Ishikawa (cell line): Measurements from ENCODE around the gene CD6.

Experiments
- CEBPB ChIP-seq: IDR thresholded peaks from 2 replicates; pipeline ENCODE4 v1.6.1; 2012
- CREB1 ChIP-seq: IDR thresholded peaks from 2 replicates; pipeline ENCODE4 v1.6.1; 2012; ENCODE audit warnings: low read depth
- EGR1 ChIP-seq: IDR thresholded peaks from 2 replicates; pipeline ENCODE4 v1.6.1; 2012
- EP300 ChIP-seq: IDR thresholded peaks from 2 replicates; pipeline ENCODE4 v1.6.1; 2012; ENCODE audit warnings: borderline replicate concordance
- FOXM1 ChIP-seq: IDR thresholded peaks from 2 replicates; pipeline ENCODE4 v1.6.1; 2012; ENCODE audit warnings: low read depth, borderline replicate concordance
- NFIC ChIP-seq: IDR thresholded peaks from 2 replicates; pipeline ENCODE4 v1.6.1; 2012
- RAD21 ChIP-seq: IDR thresholded peaks from 2 replicates; pipeline ENCODE4 v1.6.1; 2012; ENCODE audit warnings: low read depth
- TAF1 ChIP-seq: IDR thresholded peaks from 2 replicates; pipeline ENCODE4 v1.6.1; 2012; ENCODE audit warnings: low read depth, mild to moderate bottlenecking
- TCF12 ChIP-seq: IDR thresholded peaks from 2 replicates; pipeline ENCODE4 v1.6.1; 2012; ENCODE audit warnings: low read depth
- TEAD4 ChIP-seq: IDR thresholded peaks from 2 replicates; pipeline ENCODE4 v1.6.1; 2012
- YY1 ChIP-seq: IDR thresholded peaks from 2 replicates; pipeline ENCODE4 v1.6.1; 2012; ENCODE audit warnings: low read depth
- ZBTB7A ChIP-seq: IDR thresholded peaks from 2 replicates; pipeline ENCODE4 v1.6.1; 2012; ENCODE audit warnings: low read depth
- TF ChIP-seq, protein P1 (sequence below): IDR thresholded peaks from 2 replicates; pipeline ENCODE4 v1.6.1; 2012
- TF ChIP-seq, protein P2 (sequence below): IDR thresholded peaks from 2 replicates; pipeline ENCODE4 v1.6.1; 2012; ENCODE audit warnings: low read depth, mild to moderate bottlenecking
- TF ChIP-seq, protein P3 (sequence below): IDR thresholded peaks from 2 replicates; pipeline ENCODE4 v1.6.1; 2012

The CD6 gene

DNA sequence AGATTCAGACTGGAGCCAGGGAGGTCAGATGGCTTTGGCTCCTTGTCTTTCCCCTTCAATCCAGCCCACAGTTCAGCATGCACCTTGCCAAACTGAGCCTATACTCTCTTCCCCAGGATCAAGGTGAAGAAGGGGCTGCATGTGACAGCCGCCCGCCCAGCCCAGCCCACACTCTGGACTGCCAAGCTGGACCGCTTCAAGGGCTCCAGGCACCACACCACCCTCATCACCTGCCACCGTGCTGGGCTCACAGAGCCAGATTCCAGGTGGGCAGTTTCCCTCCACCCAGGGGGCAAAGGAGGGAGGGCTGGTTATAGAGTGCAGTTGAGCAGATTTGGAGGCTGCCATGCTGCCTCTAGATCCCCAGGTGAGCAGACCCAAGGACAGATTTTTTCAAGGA lies 41.1 kb upstream of the CD6 start:
- TF ChIP-seq TEAD4: no peak

DNA sequence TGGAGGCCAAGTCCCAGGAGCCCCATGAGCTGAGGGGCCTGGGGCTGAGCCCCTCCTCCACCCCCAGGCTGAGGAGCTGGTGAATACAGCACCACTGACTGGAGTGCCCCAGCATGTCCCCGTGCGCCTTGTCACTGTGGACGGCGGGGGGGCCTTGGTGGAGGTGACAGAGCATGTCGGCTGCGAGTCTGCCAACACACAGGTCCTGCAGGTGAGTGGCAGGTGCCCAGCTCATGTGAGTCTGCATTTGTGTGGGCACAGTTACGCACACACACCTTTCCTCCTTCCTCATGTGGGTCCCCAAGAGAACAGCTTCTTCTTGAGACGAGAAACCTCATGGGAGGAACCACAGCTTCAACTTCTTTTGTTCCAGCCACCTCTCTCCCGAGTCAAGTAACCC lies 39.6 kb upstream of the CD6 start:
- no peak for TF ChIP-seq EGR1
- no peak for TF ChIP-seq ZBTB7A
- no peak for TF ChIP-seq CEBPB
- TF ChIP-seq YY1: no peak
- no peak for TF ChIP-seq NFIC
- TF ChIP-seq TEAD4: no peak
- TF ChIP-seq, protein P1, sequence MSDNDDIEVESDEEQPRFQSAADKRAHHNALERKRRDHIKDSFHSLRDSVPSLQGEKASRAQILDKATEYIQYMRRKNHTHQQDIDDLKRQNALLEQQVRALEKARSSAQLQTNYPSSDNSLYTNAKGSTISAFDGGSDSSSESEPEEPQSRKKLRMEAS: no peak
- no peak for TF ChIP-seq FOXM1
- TF ChIP-seq RAD21: no peak
- no peak for TF ChIP-seq TCF12
- TF ChIP-seq TAF1: no peak
- TF ChIP-seq EP300: no peak
- TF ChIP-seq, protein P2, sequence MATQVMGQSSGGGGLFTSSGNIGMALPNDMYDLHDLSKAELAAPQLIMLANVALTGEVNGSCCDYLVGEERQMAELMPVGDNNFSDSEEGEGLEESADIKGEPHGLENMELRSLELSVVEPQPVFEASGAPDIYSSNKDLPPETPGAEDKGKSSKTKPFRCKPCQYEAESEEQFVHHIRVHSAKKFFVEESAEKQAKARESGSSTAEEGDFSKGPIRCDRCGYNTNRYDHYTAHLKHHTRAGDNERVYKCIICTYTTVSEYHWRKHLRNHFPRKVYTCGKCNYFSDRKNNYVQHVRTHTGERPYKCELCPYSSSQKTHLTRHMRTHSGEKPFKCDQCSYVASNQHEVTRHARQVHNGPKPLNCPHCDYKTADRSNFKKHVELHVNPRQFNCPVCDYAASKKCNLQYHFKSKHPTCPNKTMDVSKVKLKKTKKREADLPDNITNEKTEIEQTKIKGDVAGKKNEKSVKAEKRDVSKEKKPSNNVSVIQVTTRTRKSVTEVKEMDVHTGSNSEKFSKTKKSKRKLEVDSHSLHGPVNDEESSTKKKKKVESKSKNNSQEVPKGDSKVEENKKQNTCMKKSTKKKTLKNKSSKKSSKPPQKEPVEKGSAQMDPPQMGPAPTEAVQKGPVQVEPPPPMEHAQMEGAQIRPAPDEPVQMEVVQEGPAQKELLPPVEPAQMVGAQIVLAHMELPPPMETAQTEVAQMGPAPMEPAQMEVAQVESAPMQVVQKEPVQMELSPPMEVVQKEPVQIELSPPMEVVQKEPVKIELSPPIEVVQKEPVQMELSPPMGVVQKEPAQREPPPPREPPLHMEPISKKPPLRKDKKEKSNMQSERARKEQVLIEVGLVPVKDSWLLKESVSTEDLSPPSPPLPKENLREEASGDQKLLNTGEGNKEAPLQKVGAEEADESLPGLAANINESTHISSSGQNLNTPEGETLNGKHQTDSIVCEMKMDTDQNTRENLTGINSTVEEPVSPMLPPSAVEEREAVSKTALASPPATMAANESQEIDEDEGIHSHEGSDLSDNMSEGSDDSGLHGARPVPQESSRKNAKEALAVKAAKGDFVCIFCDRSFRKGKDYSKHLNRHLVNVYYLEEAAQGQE: no peak
- TF ChIP-seq, protein P3, sequence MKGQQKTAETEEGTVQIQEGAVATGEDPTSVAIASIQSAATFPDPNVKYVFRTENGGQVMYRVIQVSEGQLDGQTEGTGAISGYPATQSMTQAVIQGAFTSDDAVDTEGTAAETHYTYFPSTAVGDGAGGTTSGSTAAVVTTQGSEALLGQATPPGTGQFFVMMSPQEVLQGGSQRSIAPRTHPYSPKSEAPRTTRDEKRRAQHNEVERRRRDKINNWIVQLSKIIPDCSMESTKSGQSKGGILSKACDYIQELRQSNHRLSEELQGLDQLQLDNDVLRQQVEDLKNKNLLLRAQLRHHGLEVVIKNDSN: no peak

DNA sequence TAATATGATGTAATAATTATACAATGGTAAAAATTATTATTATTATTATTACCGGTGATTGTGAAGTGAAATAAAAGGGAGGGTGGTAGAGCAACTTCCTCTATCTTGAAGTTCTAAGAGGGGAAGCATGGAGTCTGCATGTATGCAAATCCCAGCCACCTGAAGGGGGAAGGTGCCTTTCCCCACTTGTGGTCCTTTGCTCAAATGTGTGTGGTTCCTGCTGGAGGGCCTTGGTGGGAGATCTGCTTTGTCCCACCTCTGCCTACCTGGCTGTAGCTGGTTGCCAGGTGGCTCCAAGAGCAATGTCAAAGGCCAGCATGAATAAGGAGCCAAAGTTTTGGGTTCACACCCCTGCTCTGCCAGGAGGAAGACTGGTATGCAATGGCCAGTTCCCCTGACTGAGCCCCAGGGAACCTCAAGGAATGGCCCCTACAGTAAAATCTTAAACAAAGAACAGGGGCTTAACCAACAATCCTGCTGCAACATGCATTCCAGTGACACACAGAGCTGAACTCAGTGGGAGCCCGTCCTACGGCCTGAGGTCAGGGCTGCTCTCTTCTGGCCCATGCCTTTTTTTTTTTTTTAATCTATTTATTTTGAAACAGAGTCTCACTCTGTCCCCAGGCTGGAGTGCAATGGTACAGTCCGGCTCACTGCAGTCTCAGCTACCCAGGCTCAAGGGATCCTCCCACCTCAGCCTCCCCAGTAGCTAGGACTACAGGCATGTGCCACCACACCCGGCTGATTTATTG lies 38.7 kb upstream of the CD6 start:
- TF ChIP-seq TCF12 (no peak), RAD21 (no peak), TEAD4 (no peak)
- TF ChIP-seq, protein P1: no peak

DNA sequence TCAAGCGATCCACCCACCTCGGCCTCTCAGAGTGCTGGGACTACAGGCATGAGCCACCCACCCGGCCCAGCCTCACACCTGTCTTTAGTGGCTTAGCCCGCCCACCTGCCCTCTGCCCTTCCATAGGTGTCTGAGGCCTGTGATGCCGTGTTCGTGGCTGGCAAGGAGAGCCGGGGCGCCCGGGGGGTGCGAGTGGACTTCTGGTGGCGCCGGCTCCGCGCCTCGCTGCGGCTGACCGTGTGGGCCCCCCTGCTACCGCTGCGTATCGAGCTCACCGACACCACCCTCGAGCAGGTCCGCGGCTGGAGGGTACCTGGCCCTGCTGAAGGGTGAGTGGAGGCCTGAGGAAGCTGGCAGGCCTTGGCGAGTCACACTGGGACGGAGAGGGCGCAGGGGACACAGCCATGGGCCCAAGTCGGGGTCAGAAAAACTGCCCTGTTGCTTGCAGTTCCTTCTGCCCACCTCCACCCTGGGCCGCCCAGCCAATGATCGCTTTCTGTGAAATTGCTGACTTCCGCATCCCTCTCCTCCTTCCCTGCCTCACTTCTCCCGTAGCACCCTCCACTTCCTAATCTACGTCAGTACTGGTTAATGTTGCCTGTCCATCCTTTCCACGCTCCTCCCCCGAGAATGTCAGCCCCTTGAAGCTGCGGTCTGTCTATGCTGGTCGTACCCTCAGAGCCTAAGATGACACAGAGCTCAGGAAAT lies 37.9 kb upstream of the CD6 start:
- no peak for TF ChIP-seq CREB1
- TF ChIP-seq ZBTB7A: no peak
- no peak for TF ChIP-seq TAF1
- TF ChIP-seq, protein P1: no peak
- TF ChIP-seq, protein P2: no peak
- no peak for TF ChIP-seq TCF12
- TF ChIP-seq RAD21: no peak
- TF ChIP-seq NFIC: no peak
- no peak for TF ChIP-seq EP300
- TF ChIP-seq TEAD4: no peak
- no peak for TF ChIP-seq EGR1
- TF ChIP-seq FOXM1: no peak

DNA sequence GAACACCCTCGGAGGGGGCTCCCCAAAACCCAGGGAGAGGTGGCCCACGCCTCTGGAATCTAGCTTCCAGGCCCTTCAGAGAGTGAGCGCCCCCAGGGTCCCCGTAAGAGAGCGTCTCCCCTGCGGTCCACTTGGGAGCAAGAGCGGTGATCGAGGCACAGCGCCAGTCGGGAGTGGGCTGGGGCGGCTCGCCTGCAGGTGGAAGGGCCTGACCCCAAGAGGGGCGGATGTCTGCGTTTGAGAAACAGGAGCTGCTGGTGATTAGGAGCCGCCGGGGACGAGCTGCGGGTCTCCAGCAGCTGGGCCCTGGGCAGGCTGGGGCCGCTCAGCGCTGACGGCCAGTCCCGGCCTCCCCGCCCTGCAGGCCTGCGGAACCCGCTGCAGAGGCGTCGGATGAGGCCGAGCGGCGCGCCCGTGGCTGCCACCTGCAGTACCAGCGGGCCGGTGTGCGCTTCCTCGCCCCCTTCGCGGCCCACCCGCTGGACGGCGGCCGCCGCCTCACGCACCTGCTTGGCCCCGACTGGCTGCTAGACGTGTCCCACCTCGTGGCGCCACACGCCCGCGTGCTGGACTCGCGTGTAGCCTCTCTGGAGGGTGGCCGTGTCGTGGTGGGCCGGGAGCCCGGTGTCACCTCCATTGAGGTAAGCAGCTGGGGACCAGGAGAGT lies 37.2 kb upstream of the CD6 start:
- TF ChIP-seq EP300 (no peak), CREB1 (no peak), TAF1 (no peak), FOXM1 (no peak), RAD21 (no peak), TCF12 (no peak), CEBPB (no peak), TEAD4 (no peak), NFIC (no peak), ZBTB7A (no peak), YY1 (no peak), EGR1 (no peak)
- TF ChIP-seq, protein P2: no peak
- TF ChIP-seq, protein P3: no peak
- TF ChIP-seq, protein P1: no peak
